Kidney (tissue), 14 donors: ENCODE results near the gene UBE2J2. TPM values are rescaled to one million over a fixed set of nuclear protein-coding genes. Genes with fewer than 3 reads are reported as not detected.

Source experiments
- DNase-seq, 5 donors: peaks; one replicate each; pipeline ENCODE4 v3.0.0-alpha.2; 2013 to 2020
- FAIRE-seq: peaks from 2 replicates; lab custom pipeline; 2012; peaks lifted over from hg19 to GRCh38; lab: Jason Lieb, UNC
- H3K27ac ChIP-seq, 2 donors: one replicate each; pipeline ENCODE4 v1.7.0; 2013; ENCODE audit warnings: low read depth in 2 of 2, low read length in 2 of 2, inconsistent platforms in 1 of 2
- H3K27me3 ChIP-seq: one replicate; pipeline ENCODE4 v1.7.1; 2013; ENCODE audit warnings: low read length, inconsistent platforms; ENCODE audit not compliant: control insufficient read depth, insufficient read depth
- H3K36me3 ChIP-seq, 3 donors: one replicate each; pipeline versions ENCODE4 v1.7.0 to v1.7.1; 2013; ENCODE audit warnings: low read length in 3 of 3, control low read depth in 1 of 3, inconsistent platforms in 1 of 3; ENCODE audit not compliant: insufficient read depth in 3 of 3, control insufficient read depth in 2 of 3
- H3K4me1 ChIP-seq, 3 donors: one replicate each; pipeline versions ENCODE4 v1.7.0 to v1.7.1; 2013; ENCODE audit warnings: low read length in 3 of 3, inconsistent platforms in 1 of 3, low read depth in 1 of 3; ENCODE audit not compliant: control insufficient read depth in 2 of 3, insufficient read depth in 2 of 3
- H3K4me3 ChIP-seq, 3 donors: one replicate each; pipeline versions ENCODE4 v1.7.0 to v1.8.1; 2013; ENCODE audit warnings: low read length in 3 of 3, control low read depth in 1 of 3, inconsistent platforms in 1 of 3
- H3K9ac ChIP-seq, 3 donors: one replicate each; pipeline versions ENCODE4 v1.7.0 to v1.7.1; 2013; ENCODE audit warnings: low read length in 3 of 3, control low read depth in 1 of 3, inconsistent platforms in 1 of 3
- H3K9me3 ChIP-seq, 3 donors: one replicate each; pipeline versions ENCODE4 v1.7.0 to v1.7.1; 2013; ENCODE audit warnings: low read length in 3 of 3, control low read depth in 1 of 3, inconsistent platforms in 1 of 3; ENCODE audit not compliant: control insufficient read depth in 2 of 3, insufficient read depth in 1 of 3
- CTCF ChIP-seq: IDR thresholded peaks from 3 replicates; pipeline ENCODE4 v1.5.1; 2012; ENCODE audit warnings: mild to moderate bottlenecking, moderate library complexity, borderline replicate concordance; ENCODE audit not compliant: insufficient read depth; ENCODE audit errors: extremely low read depth
- intact Hi-C: fragments of 100-400 bp; cut with DNase I; formaldehyde crosslinking; loops from one replicate; pipeline ENCODE4 v1.11.1; 2022
- polyA plus RNA-seq: library from polyadenylated mRNA; stranded (reverse); fragments of 350-450 nt; fragmentation: Illumina TruSeq; extraction: RNeasy Lipid Tissue Mini Kit (QIAGEN cat#74804); gene quantifications from one replicate; pipeline ENCODE4 v1.2.3, GENCODE V29; 2014; ENCODE audit warnings: low read depth, low replicate concordance; ENCODE audit not compliant: insufficient read depth
- total RNA-seq: library from RNA; stranded (reverse); fragmentation: NEBNext Ultra II Directional; extraction: Animal tissue kit (Norgen Biotek cat#: 25700); gene quantifications from one replicate; pipeline ENCODE4 v1.2.1, GENCODE V29; 2021
- donor health status: control.
- donor health status: control.
- donor health status: control.
- donor health status: control.
- donor health status: control.
- donor health status: DM: yes; HTN: yes; CAD: no.
- donor health status: Normal renal cell carcinoma (clear cell type).

The UBE2J2 gene
- total and polyA plus RNA-seq, 2 donors from 2014 or later, result 56.6 to 57.4 TPM

DNA sequence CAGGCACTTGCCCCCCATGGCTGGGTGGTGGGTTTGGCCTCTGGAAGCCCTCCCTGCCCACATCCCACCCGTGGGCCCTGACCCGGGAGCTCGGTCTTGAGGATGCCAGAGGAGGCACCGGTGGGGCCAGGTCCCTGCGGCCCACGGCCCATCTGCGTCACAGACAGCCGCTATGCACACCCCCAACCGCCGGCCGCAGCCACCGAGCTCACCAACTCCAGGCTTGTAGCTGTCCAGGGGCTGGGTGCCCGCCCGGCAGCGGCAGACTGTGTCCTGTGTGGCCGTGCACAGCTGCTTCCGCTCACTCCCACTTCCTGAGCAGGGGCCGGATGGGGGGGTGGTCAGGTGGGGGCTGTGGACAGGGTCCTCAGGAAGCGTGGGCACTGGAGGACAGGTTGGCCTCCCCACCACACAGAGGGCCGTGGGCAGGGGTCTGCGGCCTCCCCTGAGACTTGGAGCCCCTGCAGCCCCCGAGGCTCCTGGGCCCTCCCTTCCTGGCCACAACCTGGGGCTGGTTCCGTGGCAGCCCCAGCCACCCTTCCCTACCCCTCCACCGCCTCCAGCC lies 60.8 kb downstream of the UBE2J2 start:
- intact Hi-C loops, result no loop called here
- DNase-seq (peak; percentile 57 to 90 (median 78)), FAIRE-seq (no peak)
- no peak overlapping the region for H3K9ac ChIP-seq
- no peaks in the 10 kb centered on the region for H3K36me3 ChIP-seq
- peaks cover 0 to 7% (median 0%) of the 10 kb centered on the region in 3 donors for H3K4me1 ChIP-seq
- TF ChIP-seq CTCF, result no peak
- H3K9me3 ChIP-seq, result no peaks in the 10 kb centered on the region
- no peak overlapping the region for H3K4me3 ChIP-seq
- no peaks in the 10 kb centered on the region for H3K27me3 ChIP-seq
- H3K27ac ChIP-seq, result no peak overlapping the region

GRCh38 chr1:1211541-1212441 lies 61.9 kb downstream of the UBE2J2 start:
- H3K36me3 ChIP-seq, result no peaks in the 10 kb centered on the region
- no peaks in the 10 kb centered on the region for H3K9me3 ChIP-seq
- H3K27ac ChIP-seq, result no peak overlapping the region
- no peak for FAIRE-seq
- TF ChIP-seq CTCF, result no peak
- peaks cover 0 to 7% (median 0%) of the 10 kb centered on the region in 3 donors for H3K4me1 ChIP-seq
- intact Hi-C loops, result no loop called here
- H3K9ac ChIP-seq, result no peak overlapping the region
- no peak overlapping the region for H3K4me3 ChIP-seq
- H3K27me3 ChIP-seq, result no peaks in the 10 kb centered on the region
- peak in 2 of 5 donors; percentile 57 to 73 for DNase-seq

GRCh38 chr1:1210726-1211540 lies 62.7 kb downstream of the UBE2J2 start:
- intact Hi-C loops, result no loop called here
- H3K9me3 ChIP-seq, result no peaks in the 10 kb centered on the region
- TF ChIP-seq CTCF, result no peak
- H3K27me3 ChIP-seq, result no peaks in the 10 kb centered on the region
- H3K4me1 ChIP-seq, result peaks cover 0 to 7% (median 0%) of the 10 kb centered on the region in 3 donors
- FAIRE-seq, result no peak
- no peaks in the 10 kb centered on the region for H3K36me3 ChIP-seq
- H3K9ac ChIP-seq, result no peak overlapping the region
- DNase-seq, result peak in 2 of 5 donors; percentile 40 to 80
- no peak overlapping the region for H3K4me3 ChIP-seq
- H3K27ac ChIP-seq, result no peak overlapping the region
